ENCODE measurements around the gene TBC1D22A.

Gene TBC1D22A

GRCh38 chr22:46951350-46951749, 188.9 kb downstream of the TBC1D22A start:
- Histone ChIP-seq H3K4me1 (ENCODE audit: control insufficient read depth, insufficient read depth, low read length, poor library complexity, severe bottlenecking) (no peaks in the 10 kb centered on the region), H3K27ac (ENCODE audit: insufficient read depth, low read length, poor library complexity, severe bottlenecking) (no peak overlapping the region), H3K36me3 (ENCODE audit: control insufficient read depth, insufficient read depth, low read length) (peaks cover 2% of the 10 kb centered on the region), H3K4me3 (ENCODE audit: insufficient read depth, low read depth, low read length, poor library complexity, severe bottlenecking) (no peak overlapping the region), H3K27me3 (replicated peaks; ENCODE audit: control insufficient read depth, insufficient read depth, low read length, poor library complexity, severe bottlenecking) (no peaks in the 10 kb centered on the region), H3K9me3 (ENCODE audit: control insufficient read depth, low read length) (no peaks in the 10 kb centered on the region)
- no peak for DNase-seq

- no peaks in the 10 kb centered on the region for H3K4me1 ChIP-seq (ENCODE audit: control insufficient read depth, insufficient read depth, low read length, poor library complexity, severe bottlenecking)
- no peak for DNase-seq
Measured at GRCh38 chr22:46951973-46952372, 189.5 kb downstream of the TBC1D22A start.

GRCh38 chr22:46953968-46954765, 191.7 kb downstream of the TBC1D22A start:
- DNase-seq, result no peak
- Histone ChIP-seq H3K36me3 (ENCODE audit: control insufficient read depth, insufficient read depth, low read length) (no peaks in the 10 kb centered on the region), H3K4me1 (ENCODE audit: control insufficient read depth, insufficient read depth, low read length, poor library complexity, severe bottlenecking) (no peaks in the 10 kb centered on the region), H3K9me3 (ENCODE audit: control insufficient read depth, low read length) (no peaks in the 10 kb centered on the region), H3K4me3 (ENCODE audit: insufficient read depth, low read depth, low read length, poor library complexity, severe bottlenecking) (no peak overlapping the region), H3K27ac (ENCODE audit: insufficient read depth, low read length, poor library complexity, severe bottlenecking) (no peak overlapping the region), H3K27me3 (replicated peaks; ENCODE audit: control insufficient read depth, insufficient read depth, low read length, poor library complexity, severe bottlenecking) (no peaks in the 10 kb centered on the region)

More at GRCh38 chr22:46951973-46952372, 189.5 kb downstream of the TBC1D22A start:
- Histone ChIP-seq H3K27me3 (replicated peaks; ENCODE audit: control insufficient read depth, insufficient read depth, low read length, poor library complexity, severe bottlenecking) (no peaks in the 10 kb centered on the region), H3K27ac (ENCODE audit: insufficient read depth, low read length, poor library complexity, severe bottlenecking) (no peak overlapping the region), H3K9me3 (ENCODE audit: control insufficient read depth, low read length) (no peaks in the 10 kb centered on the region), H3K4me3 (ENCODE audit: insufficient read depth, low read depth, low read length, poor library complexity, severe bottlenecking) (no peak overlapping the region), H3K36me3 (ENCODE audit: control insufficient read depth, insufficient read depth, low read length) (no peaks in the 10 kb centered on the region)

GRCh38 chr22:46954781-46955180, 192.3 kb downstream of the TBC1D22A start:
- no peak overlapping the region for H3K27ac ChIP-seq (ENCODE audit: insufficient read depth, low read length, poor library complexity, severe bottlenecking)
- H3K9me3 ChIP-seq (ENCODE audit: control insufficient read depth, low read length), result no peaks in the 10 kb centered on the region
- no peaks in the 10 kb centered on the region for H3K36me3 ChIP-seq (ENCODE audit: control insufficient read depth, insufficient read depth, low read length)
- no peak overlapping the region for H3K4me3 ChIP-seq (ENCODE audit: insufficient read depth, low read depth, low read length, poor library complexity, severe bottlenecking)
- H3K27me3 ChIP-seq (replicated peaks; ENCODE audit: control insufficient read depth, insufficient read depth, low read length, poor library complexity, severe bottlenecking), result no peaks in the 10 kb centered on the region
- no peaks in the 10 kb centered on the region for H3K4me1 ChIP-seq (ENCODE audit: control insufficient read depth, insufficient read depth, low read length, poor library complexity, severe bottlenecking)
- DNase-seq, result no peak

GRCh38 chr22:46956498-46957215, 194.2 kb downstream of the TBC1D22A start:
- no peaks in the 10 kb centered on the region for H3K4me1 ChIP-seq (ENCODE audit: control insufficient read depth, insufficient read depth, low read length, poor library complexity, severe bottlenecking)
- no peaks in the 10 kb centered on the region for H3K9me3 ChIP-seq (ENCODE audit: control insufficient read depth, low read length)
- H3K27ac ChIP-seq (ENCODE audit: insufficient read depth, low read length, poor library complexity, severe bottlenecking), result no peak overlapping the region
- no peak overlapping the region for H3K4me3 ChIP-seq (ENCODE audit: insufficient read depth, low read depth, low read length, poor library complexity, severe bottlenecking)
- no peaks in the 10 kb centered on the region for H3K36me3 ChIP-seq (ENCODE audit: control insufficient read depth, insufficient read depth, low read length)
- H3K27me3 ChIP-seq (replicated peaks; ENCODE audit: control insufficient read depth, insufficient read depth, low read length, poor library complexity, severe bottlenecking), result no peaks in the 10 kb centered on the region
- DNase-seq, result no peak

- H3K4me1 ChIP-seq (ENCODE audit: control insufficient read depth, insufficient read depth, low read length, poor library complexity, severe bottlenecking), result no peaks in the 10 kb centered on the region
- no peak overlapping the region for H3K27ac ChIP-seq (ENCODE audit: insufficient read depth, low read length, poor library complexity, severe bottlenecking)
Measured at GRCh38 chr22:46957521-46957920, 195.1 kb downstream of the TBC1D22A start.

GRCh38 chr22:46958191-46958590, 195.7 kb downstream of the TBC1D22A start:
- no peaks in the 10 kb centered on the region for H3K4me1 ChIP-seq (ENCODE audit: control insufficient read depth, insufficient read depth, low read length, poor library complexity, severe bottlenecking)
- no peaks in the 10 kb centered on the region for H3K36me3 ChIP-seq (ENCODE audit: control insufficient read depth, insufficient read depth, low read length)
- no peak overlapping the region for H3K4me3 ChIP-seq (ENCODE audit: insufficient read depth, low read depth, low read length, poor library complexity, severe bottlenecking)
- no peak overlapping the region for H3K27ac ChIP-seq (ENCODE audit: insufficient read depth, low read length, poor library complexity, severe bottlenecking)
- H3K27me3 ChIP-seq (replicated peaks; ENCODE audit: control insufficient read depth, insufficient read depth, low read length, poor library complexity, severe bottlenecking), result no peaks in the 10 kb centered on the region
- DNase-seq, result no peak
- H3K9me3 ChIP-seq (ENCODE audit: control insufficient read depth, low read length), result no peaks in the 10 kb centered on the region

More at GRCh38 chr22:46957521-46957920, 195.1 kb downstream of the TBC1D22A start:
- Histone ChIP-seq H3K4me3 (ENCODE audit: insufficient read depth, low read depth, low read length, poor library complexity, severe bottlenecking) (no peak overlapping the region), H3K9me3 (ENCODE audit: control insufficient read depth, low read length) (no peaks in the 10 kb centered on the region), H3K27me3 (replicated peaks; ENCODE audit: control insufficient read depth, insufficient read depth, low read length, poor library complexity, severe bottlenecking) (no peaks in the 10 kb centered on the region), H3K36me3 (ENCODE audit: control insufficient read depth, insufficient read depth, low read length) (no peaks in the 10 kb centered on the region)
- DNase-seq, result no peak

- DNase-seq, result no peak
- no peaks in the 10 kb centered on the region for H3K4me1 ChIP-seq (ENCODE audit: control insufficient read depth, insufficient read depth, low read length, poor library complexity, severe bottlenecking)
- H3K27me3 ChIP-seq (replicated peaks; ENCODE audit: control insufficient read depth, insufficient read depth, low read length, poor library complexity, severe bottlenecking), result no peaks in the 10 kb centered on the region
- no peak overlapping the region for H3K4me3 ChIP-seq (ENCODE audit: insufficient read depth, low read depth, low read length, poor library complexity, severe bottlenecking)
- no peaks in the 10 kb centered on the region for H3K9me3 ChIP-seq (ENCODE audit: control insufficient read depth, low read length)
- no peak overlapping the region for H3K27ac ChIP-seq (ENCODE audit: insufficient read depth, low read length, poor library complexity, severe bottlenecking)
- H3K36me3 ChIP-seq (ENCODE audit: control insufficient read depth, insufficient read depth, low read length), result no peaks in the 10 kb centered on the region
Measured at GRCh38 chr22:46958658-46959057, 196.2 kb downstream of the TBC1D22A start.

- DNase-seq, result no peak
- Histone ChIP-seq H3K27me3 (replicated peaks; ENCODE audit: control insufficient read depth, insufficient read depth, low read length, poor library complexity, severe bottlenecking) (no peaks in the 10 kb centered on the region), H3K4me3 (ENCODE audit: insufficient read depth, low read depth, low read length, poor library complexity, severe bottlenecking) (no peak overlapping the region), H3K4me1 (ENCODE audit: control insufficient read depth, insufficient read depth, low read length, poor library complexity, severe bottlenecking) (no peaks in the 10 kb centered on the region), H3K36me3 (ENCODE audit: control insufficient read depth, insufficient read depth, low read length) (no peaks in the 10 kb centered on the region), H3K9me3 (ENCODE audit: control insufficient read depth, low read length) (no peaks in the 10 kb centered on the region), H3K27ac (ENCODE audit: insufficient read depth, low read length, poor library complexity, severe bottlenecking) (no peak overlapping the region)
Measured at GRCh38 chr22:46959369-46959768, 196.9 kb downstream of the TBC1D22A start.

GRCh38 chr22:46961591-46962295, 199.3 kb downstream of the TBC1D22A start:
- DNase-seq, result no peak
- no peaks in the 10 kb centered on the region for H3K9me3 ChIP-seq (ENCODE audit: control insufficient read depth, low read length)
- no peak overlapping the region for H3K27ac ChIP-seq (ENCODE audit: insufficient read depth, low read length, poor library complexity, severe bottlenecking)
- H3K4me3 ChIP-seq (ENCODE audit: insufficient read depth, low read depth, low read length, poor library complexity, severe bottlenecking), result no peak overlapping the region
- H3K27me3 ChIP-seq (replicated peaks; ENCODE audit: control insufficient read depth, insufficient read depth, low read length, poor library complexity, severe bottlenecking), result no peaks in the 10 kb centered on the region
- H3K36me3 ChIP-seq (ENCODE audit: control insufficient read depth, insufficient read depth, low read length), result no peaks in the 10 kb centered on the region
- no peaks in the 10 kb centered on the region for H3K4me1 ChIP-seq (ENCODE audit: control insufficient read depth, insufficient read depth, low read length, poor library complexity, severe bottlenecking)

All from effector memory CD4-positive, alpha-beta T cell (primary cell).